OCI-M1 (cell line): ENCODE measurements around the gene USP13.

ENCODE experiments used
- DNase-seq: peaks from one replicate; lab custom pipeline; 2025; lab: John Stamatoyannopoulos, UW

Gene USP13

GRCh38 chr3:179697736-179698332 is 45.0 kb downstream of the USP13 start:
- DNase-seq, result no peak

- no peak for DNase-seq
These were observed 47.9 kb downstream of the USP13 start for GRCh38 chr3:179700716-179701115.

GRCh38 chr3:179701176-179701827 is 48.5 kb downstream of the USP13 start:
- no peak for DNase-seq

- no peak for DNase-seq
These were observed 49.6 kb downstream of the USP13 start for GRCh38 chr3:179702271-179702947.

GRCh38 chr3:179703816-179704215 is 51.0 kb downstream of the USP13 start:
- no peak for DNase-seq

- DNase-seq, result no peak
These were observed 53.4 kb downstream of the USP13 start for GRCh38 chr3:179706233-179706632.

GRCh38 chr3:179710079-179710478 is 57.2 kb downstream of the USP13 start:
- no peak for DNase-seq

GRCh38 chr3:179713643-179714090 is 60.8 kb downstream of the USP13 start:
- DNase-seq, result no peak

GRCh38 chr3:179715582-179715981 is 62.7 kb downstream of the USP13 start:
- DNase-seq, result no peak

GRCh38 chr3:179716226-179716625 is 63.4 kb downstream of the USP13 start:
- DNase-seq, result no peak

GRCh38 chr3:179716811-179717210 is 64.0 kb downstream of the USP13 start:
- DNase-seq, result peak; percentile 15

GRCh38 chr3:179717219-179717618 is 64.4 kb downstream of the USP13 start:
- DNase-seq, result no peak

GRCh38 chr3:179719048-179719734 is 66.4 kb downstream of the USP13 start:
- DNase-seq, result no peak

GRCh38 chr3:179720196-179720595 is 67.4 kb downstream of the USP13 start:
- DNase-seq, result no peak

- no peak for DNase-seq
These were observed 70.8 kb downstream of the USP13 start for GRCh38 chr3:179723617-179724016.

GRCh38 chr3:179726075-179726699 is 73.3 kb downstream of the USP13 start:
- DNase-seq, result peak; percentile 1

- DNase-seq, result no peak
These were observed 76.2 kb downstream of the USP13 start for GRCh38 chr3:179729086-179729485.

- DNase-seq, result no peak
These were observed 77.1 kb downstream of the USP13 start for GRCh38 chr3:179729981-179730380.

- no peak for DNase-seq
These were observed 77.7 kb downstream of the USP13 start for GRCh38 chr3:179730506-179730905.

GRCh38 chr3:179731544-179731943 is 78.7 kb downstream of the USP13 start:
- no peak for DNase-seq

GRCh38 chr3:179732661-179733348 is 80.0 kb downstream of the USP13 start:
- DNase-seq, result no peak

GRCh38 chr3:179733797-179734196 is 81.0 kb downstream of the USP13 start:
- DNase-seq, result no peak
